ENCODE results near the gene NCOA7. TPM values are rescaled to one million over a fixed set of nuclear protein-coding genes. Genes with fewer than 3 reads are reported as not detected.

Gene NCOA7
- total RNA-seq, 3 donors from 2014 or later (not counting 1 experiment from before 2014, with no cell fraction given) = 37.3 to 66.6 (median 56.8) TPM

DNA sequence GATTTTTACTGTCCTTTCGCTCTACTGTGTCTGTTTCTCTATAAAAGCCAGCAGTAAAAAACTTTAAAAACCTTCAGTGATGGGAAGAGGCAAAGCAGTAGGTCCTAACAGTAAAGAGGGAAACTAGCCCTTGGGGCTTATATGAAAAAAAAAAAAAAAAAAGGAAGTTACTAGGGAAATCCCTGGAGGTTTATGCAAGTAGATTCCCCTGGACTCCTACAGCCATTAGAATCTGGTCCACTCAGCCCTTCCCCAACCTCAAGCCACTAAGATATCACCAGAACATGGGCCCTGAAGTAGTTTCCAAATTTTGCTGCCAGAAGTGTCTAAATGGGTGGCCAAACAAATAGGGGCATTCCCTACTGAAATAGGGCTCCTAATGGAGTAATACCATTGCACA is 95.3 kb downstream of the NCOA7 start:
- Mint-ChIP-seq H3K4me3 (no peak overlapping the region), H3K36me3 (peaks cover 21% of the 10 kb centered on the region), H3K4me1 (no peaks in the 10 kb centered on the region), H3K27ac (no peak overlapping the region), H3K27me3 (ENCODE audit: low read depth in 2 of 2) (no peaks in the 10 kb centered on the region), H3K9me3 (no peaks in the 10 kb centered on the region)
- Histone ChIP-seq H3K27ac (ENCODE audit: low read length) (no peak overlapping the region), H3K36me3 (ENCODE audit: control insufficient read depth, insufficient read depth, low read length) (peaks cover 73% of the 10 kb centered on the region), H3K4me3 (ENCODE audit: low read length) (no peak overlapping the region), H3K4me1 (ENCODE audit: control insufficient read depth, insufficient read depth, low read length) (no peaks in the 10 kb centered on the region), H3K27me3 (ENCODE audit: control insufficient read depth, insufficient read depth, low read length) (no peaks in the 10 kb centered on the region), H3K9me3 (ENCODE audit: control insufficient read depth, insufficient read depth, low read length) (no peaks in the 10 kb centered on the region)
- DNase-seq (no peak), ATAC-seq (no peak)
- WGBS (ENCODE audit: insufficient coverage) = 88% methylated on average over 1 of the region's 1 CpG
- intact Hi-C loops (cut with micrococcal nuclease) = no loop called here
- TF ChIP-seq, protein P1, sequence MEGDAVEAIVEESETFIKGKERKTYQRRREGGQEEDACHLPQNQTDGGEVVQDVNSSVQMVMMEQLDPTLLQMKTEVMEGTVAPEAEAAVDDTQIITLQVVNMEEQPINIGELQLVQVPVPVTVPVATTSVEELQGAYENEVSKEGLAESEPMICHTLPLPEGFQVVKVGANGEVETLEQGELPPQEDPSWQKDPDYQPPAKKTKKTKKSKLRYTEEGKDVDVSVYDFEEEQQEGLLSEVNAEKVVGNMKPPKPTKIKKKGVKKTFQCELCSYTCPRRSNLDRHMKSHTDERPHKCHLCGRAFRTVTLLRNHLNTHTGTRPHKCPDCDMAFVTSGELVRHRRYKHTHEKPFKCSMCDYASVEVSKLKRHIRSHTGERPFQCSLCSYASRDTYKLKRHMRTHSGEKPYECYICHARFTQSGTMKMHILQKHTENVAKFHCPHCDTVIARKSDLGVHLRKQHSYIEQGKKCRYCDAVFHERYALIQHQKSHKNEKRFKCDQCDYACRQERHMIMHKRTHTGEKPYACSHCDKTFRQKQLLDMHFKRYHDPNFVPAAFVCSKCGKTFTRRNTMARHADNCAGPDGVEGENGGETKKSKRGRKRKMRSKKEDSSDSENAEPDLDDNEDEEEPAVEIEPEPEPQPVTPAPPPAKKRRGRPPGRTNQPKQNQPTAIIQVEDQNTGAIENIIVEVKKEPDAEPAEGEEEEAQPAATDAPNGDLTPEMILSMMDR (IDR thresholded peaks at IDR 0.05) = no peak

DNA sequence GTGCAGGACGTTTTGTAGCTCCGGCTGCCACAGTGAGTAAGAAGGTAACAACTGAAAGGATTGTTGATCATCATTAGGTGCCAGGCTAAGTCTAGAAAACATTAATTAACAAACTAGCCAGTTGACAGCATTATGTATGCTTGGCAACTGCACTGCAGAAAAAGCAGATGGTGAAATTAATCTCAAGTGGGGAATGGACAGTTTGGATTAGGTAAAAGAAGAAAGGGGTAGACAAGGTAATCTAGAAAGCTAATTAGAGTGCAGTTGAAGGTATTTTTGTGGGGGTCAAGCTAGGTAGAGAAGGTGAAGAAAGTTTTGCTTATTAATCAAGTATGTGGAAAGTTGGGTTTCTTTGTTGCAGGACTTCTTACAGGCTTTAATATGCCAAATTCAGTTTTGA is 96.2 kb downstream of the NCOA7 start:
- H3K4me1 Mint-ChIP-seq = no peaks in the 10 kb centered on the region
- H3K27me3 Mint-ChIP-seq (ENCODE audit: low read depth in 2 of 2) = no peaks in the 10 kb centered on the region
- no peak for ATAC-seq
- H3K4me3 Mint-ChIP-seq = no peak overlapping the region
- H3K4me3 ChIP-seq (ENCODE audit: low read length) = no peak overlapping the region
- no peaks in the 10 kb centered on the region for H3K4me1 ChIP-seq (ENCODE audit: control insufficient read depth, insufficient read depth, low read length)
- 97% methylated on average over 2 of the region's 2 CpGs for WGBS (ENCODE audit: insufficient coverage)
- no peak for DNase-seq
- H3K27ac Mint-ChIP-seq = no peak overlapping the region
- H3K9me3 Mint-ChIP-seq = no peaks in the 10 kb centered on the region
- TF ChIP-seq, protein P1 (IDR thresholded peaks at IDR 0.05) = no peak
- peaks cover 67% of the 10 kb centered on the region for H3K36me3 ChIP-seq (ENCODE audit: control insufficient read depth, insufficient read depth, low read length)
- peaks cover 21% of the 10 kb centered on the region for H3K36me3 Mint-ChIP-seq
- no peaks in the 10 kb centered on the region for H3K27me3 ChIP-seq (ENCODE audit: control insufficient read depth, insufficient read depth, low read length)
- no peaks in the 10 kb centered on the region for H3K9me3 ChIP-seq (ENCODE audit: control insufficient read depth, insufficient read depth, low read length)
- no peak overlapping the region for H3K27ac ChIP-seq (ENCODE audit: low read length)
- intact Hi-C loops (cut with micrococcal nuclease) = no loop called here

DNA sequence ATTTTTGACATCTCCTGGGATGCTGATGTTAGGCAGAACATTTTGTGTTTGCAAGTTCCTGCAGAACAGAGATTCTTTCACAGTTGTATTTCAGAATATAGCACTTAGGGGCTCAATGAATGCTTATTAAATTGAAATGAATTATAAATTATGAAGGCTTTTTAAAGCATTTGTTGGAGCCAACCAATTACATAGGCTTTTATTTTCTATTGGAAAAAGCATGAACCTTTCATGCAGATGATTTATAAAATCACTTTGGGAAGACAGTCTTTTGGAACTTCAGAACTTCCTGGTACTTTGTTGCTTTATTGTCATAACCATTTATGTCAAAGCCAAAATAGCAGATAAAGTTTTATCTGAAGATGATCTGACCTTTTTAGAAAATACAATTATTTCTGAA is 96.6 kb downstream of the NCOA7 start:
- ATAC-seq (no peak), DNase-seq (no peak)
- intact Hi-C loops (cut with micrococcal nuclease) = no loop called here
- TF ChIP-seq, protein P1 (IDR thresholded peaks at IDR 0.05) = no peak
- Histone ChIP-seq H3K27ac (ENCODE audit: low read length) (no peak overlapping the region), H3K27me3 (ENCODE audit: control insufficient read depth, insufficient read depth, low read length) (no peaks in the 10 kb centered on the region), H3K4me1 (ENCODE audit: control insufficient read depth, insufficient read depth, low read length) (no peaks in the 10 kb centered on the region), H3K4me3 (ENCODE audit: low read length) (no peak overlapping the region), H3K9me3 (ENCODE audit: control insufficient read depth, insufficient read depth, low read length) (no peaks in the 10 kb centered on the region), H3K36me3 (ENCODE audit: control insufficient read depth, insufficient read depth, low read length) (peaks cover 63% of the 10 kb centered on the region)
- Mint-ChIP-seq H3K4me1 (no peaks in the 10 kb centered on the region), H3K27ac (no peak overlapping the region), H3K36me3 (peaks cover 19% of the 10 kb centered on the region), H3K9me3 (no peaks in the 10 kb centered on the region), H3K4me3 (no peak overlapping the region), H3K27me3 (ENCODE audit: low read depth in 2 of 2) (no peaks in the 10 kb centered on the region)

DNA sequence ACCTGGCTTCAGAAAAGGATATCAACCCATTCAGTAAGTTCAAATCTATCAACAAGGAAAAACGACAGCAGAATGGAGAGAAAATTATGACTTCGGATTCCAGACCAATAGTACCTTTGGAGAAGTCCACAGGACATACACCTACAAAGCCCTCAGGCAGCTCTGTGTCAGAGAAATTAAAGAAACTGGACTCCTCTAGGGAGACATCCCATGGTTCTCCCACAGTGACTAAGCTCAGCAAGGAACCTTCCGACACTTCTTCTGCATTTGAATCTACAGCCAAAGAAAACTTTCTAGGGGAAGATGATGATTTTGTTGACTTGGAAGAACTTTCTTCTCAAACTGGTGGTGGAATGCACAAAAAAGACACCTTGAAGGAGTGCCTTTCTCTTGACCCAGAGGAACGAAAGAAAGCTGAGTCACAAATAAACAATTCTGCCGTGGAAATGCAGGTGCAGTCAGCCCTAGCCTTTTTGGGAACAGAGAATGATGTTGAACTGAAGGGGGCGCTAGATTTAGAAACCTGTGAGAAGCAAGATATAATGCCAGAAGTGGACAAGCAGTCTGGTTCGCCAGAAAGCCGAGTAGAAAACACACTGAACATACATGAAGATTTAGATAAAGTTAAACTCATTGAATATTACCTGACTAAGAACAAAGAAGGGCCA is 98.4 kb downstream of the NCOA7 start:
- no peak for ATAC-seq

More for the DNA sequence above, 98.4 kb downstream of the NCOA7 start:
- H3K4me1 Mint-ChIP-seq = no peaks in the 10 kb centered on the region
- no peaks in the 10 kb centered on the region for H3K9me3 Mint-ChIP-seq
- 84% methylated on average over 7 of the region's 8 CpGs for WGBS (ENCODE audit: insufficient coverage)
- H3K9me3 ChIP-seq (ENCODE audit: control insufficient read depth, insufficient read depth, low read length) = no peaks in the 10 kb centered on the region
- H3K27ac Mint-ChIP-seq = no peak overlapping the region
- TF ChIP-seq, protein P1 (IDR thresholded peaks at IDR 0.05) = peak; percentile 57
- H3K4me3 ChIP-seq (ENCODE audit: low read length) = no peak overlapping the region
- no peaks in the 10 kb centered on the region for H3K27me3 ChIP-seq (ENCODE audit: control insufficient read depth, insufficient read depth, low read length)
- H3K27me3 Mint-ChIP-seq (ENCODE audit: low read depth in 2 of 2) = no peaks in the 10 kb centered on the region
- H3K4me1 ChIP-seq (ENCODE audit: control insufficient read depth, insufficient read depth, low read length) = no peaks in the 10 kb centered on the region
- no peak overlapping the region for H3K4me3 Mint-ChIP-seq
- no peak overlapping the region for H3K27ac ChIP-seq (ENCODE audit: low read length)
- H3K36me3 ChIP-seq (ENCODE audit: control insufficient read depth, insufficient read depth, low read length) = peaks cover 54% of the 10 kb centered on the region
- intact Hi-C loops (cut with micrococcal nuclease) = no loop called here
- DNase-seq = peak in 1 of 2 donors; percentile 61
- peaks cover 1% of the 10 kb centered on the region for H3K36me3 Mint-ChIP-seq
